ENCODE data around the gene TMEM52. TPM values are rescaled to one million over a fixed set of nuclear protein-coding genes. Genes with fewer than 3 reads are reported as not detected.
"Not testable (repeated sequence)": the region's sequence is repeated elsewhere in the genome, so short reads cannot be mapped to it uniquely, and the experiment has no call there.

Gene TMEM52
- total RNA-seq, 1 donor from 2014 or later: 1.5 TPM

DNA sequence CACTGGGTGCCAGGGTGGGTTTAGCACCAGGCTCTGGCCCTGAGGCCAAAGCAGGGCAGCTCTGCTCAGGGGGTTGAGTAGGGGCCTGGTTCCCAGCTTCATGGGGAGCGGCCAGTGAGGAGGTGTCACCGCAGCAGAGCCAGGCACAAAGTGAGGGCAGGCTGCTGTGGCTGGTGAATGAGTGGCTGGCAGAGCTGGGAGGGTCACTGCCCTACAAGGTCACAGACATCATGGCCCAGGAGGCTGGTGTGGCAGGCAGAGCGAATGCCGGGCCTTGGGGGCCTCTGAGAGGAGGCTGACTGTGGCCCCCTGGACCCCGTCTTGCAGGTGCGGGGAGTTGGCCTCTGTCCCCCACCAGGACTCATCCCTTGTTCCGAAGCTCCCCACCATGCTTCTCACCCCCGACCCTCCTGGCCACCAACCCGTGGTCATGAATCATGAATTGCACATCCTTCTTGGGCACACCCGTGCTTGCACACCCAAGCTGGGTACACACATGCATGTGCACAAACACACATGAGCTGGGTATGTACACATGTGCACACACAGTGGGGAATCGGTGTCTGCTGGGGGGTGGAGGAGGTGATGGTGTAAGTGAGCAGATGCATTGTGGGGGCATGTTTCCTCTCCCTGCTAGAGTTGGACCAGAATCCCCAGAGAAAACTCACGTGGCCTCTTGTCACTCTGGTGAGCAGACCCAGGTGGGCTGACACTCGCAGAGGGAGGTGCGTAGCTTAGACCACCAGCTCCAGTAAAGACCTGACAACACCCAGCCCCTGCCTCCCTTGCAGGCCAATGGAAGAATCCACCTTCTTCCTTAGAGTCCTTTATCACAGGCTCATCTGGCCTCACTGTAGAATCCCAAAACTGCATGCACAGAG is 23.4 kb downstream of the TMEM52 start:
- DNase-seq (ENCODE audit: low spot score): no peak

DNA sequence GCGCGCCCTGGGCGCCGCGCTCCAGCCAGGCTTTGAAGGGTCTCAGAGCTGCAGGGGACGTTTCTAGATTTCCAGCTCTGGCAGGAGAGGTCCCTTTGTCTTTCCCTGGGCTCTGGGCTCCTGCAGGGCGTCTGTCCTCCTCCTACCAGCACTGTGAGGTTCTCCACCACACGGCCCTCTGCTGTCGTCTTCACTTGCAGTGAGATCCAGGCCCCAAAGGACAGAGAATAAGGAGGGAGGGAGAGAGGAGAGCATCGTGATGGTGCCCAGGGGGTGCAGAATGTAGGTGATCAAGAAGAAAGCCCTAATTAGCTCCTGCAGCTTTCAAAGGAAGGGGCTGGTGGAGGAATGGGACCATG is 24.0 kb downstream of the TMEM52 start:
- DNase-seq (ENCODE audit: low spot score): no peak

DNA sequence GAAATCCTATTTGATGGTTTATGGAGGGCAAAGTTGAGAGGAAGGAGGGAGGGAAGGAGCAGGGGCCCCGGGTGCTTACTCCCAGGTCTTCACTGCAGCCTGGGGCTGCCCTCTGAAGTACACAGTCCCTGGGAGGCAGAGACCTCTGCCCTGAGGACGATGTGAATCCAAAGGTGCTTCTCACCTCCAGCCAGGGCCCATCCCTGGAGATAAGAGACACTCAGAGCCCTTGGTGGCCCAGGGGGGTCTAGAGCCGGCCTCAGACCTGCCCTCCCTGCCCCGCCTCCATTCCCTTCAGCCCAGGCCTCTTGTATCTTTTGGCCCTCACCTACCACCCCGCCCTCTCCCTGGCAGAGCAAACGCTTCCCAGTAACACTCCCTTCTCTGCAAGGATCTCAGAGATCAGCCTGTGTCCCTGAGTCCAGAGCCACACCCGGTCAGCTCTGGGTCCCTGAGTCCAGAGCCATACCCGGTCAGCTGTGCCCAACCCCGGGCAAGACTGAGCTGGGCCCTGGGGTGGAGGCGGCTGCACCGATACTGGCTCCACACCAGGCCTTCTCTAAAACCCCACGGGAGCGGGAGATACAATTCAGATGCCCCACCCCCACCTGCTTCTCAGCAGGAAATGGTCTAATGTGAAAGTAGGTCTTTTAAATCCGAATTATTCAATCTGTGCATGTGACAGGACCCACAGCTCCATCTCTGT is 24.6 kb downstream of the TMEM52 start:
- no peak for DNase-seq (ENCODE audit: low spot score)

DNA sequence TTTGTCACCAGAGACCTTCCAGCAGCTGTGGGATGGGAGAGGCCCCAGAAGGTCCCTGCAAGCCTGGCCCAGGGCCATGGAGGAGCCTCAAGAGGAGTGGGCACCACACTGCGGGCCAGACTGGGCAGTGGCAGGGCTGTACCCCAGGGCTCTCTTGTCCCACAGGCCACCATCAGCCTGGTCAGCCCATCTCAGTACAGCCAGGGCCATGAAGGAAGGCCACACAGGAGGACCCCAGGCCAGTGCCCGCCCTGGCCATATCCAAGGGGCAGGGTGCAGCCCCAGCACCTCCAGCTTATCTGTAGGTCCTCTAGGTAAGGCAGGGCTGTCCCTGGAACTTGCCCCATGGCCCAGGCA is 25.1 kb downstream of the TMEM52 start:
- DNase-seq (ENCODE audit: low spot score): no peak

DNA sequence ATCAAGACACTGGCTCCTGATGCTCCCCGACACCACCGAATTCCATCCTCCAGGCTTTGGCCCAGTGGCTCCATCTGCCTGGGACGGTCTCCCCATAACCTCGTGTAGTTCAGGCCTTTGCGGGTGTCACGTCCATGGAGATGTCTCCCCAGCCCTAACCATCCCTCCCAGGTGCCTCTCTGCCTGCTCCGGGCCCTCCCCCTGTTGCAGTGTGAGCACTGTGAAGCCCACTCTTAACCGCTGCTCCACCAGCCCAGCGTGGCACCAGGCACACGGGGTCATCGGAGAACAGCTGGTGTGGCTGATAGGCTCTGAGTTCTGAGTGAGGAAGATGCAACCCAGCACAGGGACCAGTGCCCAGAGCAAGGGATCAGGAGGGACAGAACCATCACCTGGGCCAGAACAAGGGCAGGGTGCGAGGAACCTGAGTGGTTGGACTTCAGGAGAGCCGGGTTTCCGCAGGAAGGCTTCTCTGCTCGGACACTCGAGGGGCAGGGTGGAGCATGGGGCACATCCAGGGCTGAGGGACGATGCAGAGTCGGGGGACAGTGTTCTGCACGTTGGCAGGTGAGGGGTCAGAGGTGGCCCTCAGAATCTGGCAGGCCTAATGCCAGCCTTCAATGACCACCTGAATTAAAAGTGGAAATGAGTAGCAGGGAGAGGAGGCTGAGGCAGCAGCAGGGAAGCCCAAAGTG is 25.6 kb downstream of the TMEM52 start:
- DNase-seq (ENCODE audit: low spot score): no peak

DNA sequence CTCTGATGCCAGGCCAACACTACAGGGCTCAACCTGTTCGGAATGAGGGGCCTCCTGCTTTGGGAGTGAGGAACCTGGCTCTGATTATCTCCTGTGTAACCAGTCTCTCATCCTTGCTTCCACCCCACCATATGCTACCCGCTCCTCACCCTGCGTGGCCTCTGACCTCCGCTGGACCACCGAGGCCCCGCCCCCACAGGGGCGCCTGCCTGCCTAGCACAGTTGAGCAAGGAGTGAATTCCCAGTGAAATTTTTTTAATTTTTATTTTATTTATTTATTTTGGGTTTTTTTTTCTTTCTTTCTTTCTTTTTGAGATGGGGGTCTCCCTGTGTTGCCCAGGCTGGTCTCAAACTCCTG is 26.3 kb downstream of the TMEM52 start:
- no peak for DNase-seq (ENCODE audit: low spot score)

DNA sequence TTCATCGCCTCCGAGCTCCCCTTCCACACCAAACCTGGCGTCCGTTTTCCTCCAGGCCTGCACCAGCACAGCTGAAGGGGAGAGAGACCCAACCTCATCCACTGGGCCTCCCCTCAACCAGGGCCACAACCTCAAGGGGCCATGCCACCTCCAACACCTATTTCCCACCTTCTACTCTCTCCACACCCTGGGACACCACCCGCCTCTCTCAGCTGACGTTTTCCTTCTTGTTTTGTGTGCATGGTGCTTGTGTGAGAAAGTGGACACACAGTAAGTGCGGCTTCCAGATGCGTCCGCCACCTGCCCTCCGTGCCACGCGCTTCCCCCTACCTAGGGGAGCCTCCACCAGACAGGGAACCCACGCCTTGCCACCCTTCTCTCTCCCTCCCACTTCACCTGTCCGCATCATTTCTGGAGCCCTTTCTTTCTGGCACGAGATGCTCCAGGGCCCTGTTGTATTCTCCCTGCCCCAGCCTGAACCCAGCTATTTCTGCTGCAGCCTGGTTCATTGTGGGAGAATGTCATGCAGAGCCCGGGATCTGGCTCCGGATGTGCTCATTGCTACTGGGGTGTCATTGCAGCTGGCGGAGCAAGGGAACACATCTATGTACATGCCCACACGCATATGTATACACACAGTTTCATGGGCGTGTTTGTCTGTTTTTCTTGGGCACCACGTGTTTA is 26.9 kb downstream of the TMEM52 start:
- DNase-seq (ENCODE audit: low spot score): no peak

DNA sequence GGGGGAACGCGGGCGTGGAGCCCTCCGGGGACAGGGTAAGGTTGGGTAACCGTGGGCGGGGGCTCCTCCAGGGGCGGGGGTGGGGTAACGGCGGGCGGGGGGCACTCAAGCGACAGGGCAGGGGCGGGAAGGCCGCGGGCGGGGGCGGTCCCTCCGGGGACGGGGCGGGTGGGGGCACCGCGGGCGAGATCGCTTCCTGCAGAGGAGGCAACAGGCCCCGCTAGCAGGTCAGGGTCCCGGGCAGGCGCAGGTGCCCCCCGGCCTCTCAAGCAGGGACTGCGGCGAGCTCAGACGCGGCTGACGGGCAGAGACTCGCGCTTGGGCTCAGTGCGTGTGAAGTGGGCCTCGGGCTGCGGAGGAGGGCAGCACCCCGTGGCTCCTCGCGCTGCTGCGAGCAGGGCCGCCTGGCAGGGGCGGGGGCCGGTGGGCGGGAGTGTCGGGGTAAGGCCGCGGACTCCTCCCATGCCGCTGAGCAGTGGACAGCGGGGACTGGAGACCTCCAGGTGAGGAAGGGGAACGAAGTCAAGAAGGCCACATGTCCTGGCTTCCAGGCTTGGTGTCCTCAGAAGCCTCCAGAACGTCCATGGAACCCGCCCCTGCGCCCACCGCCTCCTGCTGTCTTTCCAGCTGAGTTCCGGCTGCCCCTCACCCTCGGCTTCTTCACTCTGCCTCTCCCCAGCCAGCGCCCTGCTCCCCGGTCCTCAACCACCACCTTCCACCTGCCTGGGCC is 27.6 kb downstream of the TMEM52 start:
- peak; percentile 94 for DNase-seq (ENCODE audit: low spot score)

DNA sequence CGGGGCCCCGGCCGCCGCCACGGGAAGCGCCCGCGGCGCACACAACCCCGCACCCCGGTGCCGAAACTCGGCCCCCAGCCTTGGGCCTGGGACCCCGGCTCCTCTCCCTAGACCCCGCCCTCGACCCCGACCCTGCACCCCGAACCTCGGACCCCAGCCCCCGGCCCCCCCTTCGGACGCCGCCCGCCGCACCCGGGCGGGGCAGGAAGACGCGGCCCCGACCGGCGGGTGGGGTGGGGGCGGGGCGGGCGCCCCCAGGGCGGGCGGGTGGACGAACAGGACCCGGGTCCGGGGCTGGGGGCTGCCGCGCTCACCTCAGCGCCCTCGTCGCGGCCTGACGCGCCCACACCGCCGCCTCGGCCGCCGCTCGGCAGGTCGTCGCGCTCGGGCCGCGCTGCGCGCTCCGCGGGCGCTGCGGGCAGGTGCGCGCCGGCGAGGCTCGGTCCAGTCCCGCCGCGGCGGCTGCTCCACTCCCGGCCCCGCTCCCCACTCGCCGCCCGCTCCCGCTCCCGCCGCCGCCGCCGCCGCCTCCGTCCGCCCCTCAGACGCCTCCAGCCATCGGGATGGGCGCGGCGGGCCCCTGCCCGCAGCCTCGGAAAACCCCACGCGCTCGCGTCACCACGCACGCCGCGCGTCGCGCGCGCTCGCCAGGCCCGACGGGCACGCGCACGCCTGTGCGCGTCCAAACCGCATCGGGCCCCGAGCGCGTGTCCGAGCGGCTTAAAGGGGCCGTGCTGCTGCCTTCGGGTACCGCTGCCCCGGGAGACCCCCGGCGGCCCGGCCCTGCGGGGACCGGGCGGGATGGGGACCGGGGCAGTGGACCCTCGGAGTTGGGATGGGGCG is 28.4 kb downstream of the TMEM52 start, which contains the start of gene GNB1:
GNB1 (minus strand) TSS at position 582 of the 843 bp plus-strand sequence. CDS start 65,634 bp downstream, outside the sequence.
- DNase-seq (ENCODE audit: low spot score): peak; percentile 96

DNA sequence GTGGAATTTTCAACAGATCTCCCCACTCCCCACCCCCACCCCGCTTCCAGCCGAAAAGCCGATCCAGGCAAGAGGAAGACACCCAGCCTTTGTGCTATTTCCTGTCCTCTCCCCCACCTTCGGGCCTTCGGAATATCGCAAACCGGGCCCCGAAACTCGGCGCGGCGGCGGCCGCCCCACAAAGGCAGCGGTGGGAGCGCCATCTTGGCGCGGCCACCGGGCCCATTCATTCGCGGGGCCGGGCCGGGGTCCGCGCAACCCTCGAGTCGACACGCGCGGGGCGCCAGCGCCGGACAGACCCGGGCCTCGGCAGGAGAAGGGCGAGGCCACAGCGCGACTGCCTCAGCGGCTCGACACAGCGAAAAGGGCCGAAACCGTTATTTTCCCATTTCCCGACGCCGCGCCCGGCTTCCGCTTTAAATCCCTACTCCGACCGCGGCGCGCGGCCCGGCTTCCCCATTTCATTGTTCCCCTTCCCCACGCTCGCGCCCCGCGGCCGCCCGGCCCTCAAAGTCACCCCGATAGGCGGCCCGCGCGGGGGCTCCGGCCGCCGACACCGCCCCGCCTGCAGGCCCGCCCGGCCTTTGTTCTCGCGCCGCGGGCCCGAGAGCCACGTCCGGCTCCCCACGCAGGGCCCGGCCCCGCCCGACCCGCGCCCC is 29.1 kb downstream of the TMEM52 start:
- DNase-seq (ENCODE audit: low spot score): peak; percentile 93

DNA sequence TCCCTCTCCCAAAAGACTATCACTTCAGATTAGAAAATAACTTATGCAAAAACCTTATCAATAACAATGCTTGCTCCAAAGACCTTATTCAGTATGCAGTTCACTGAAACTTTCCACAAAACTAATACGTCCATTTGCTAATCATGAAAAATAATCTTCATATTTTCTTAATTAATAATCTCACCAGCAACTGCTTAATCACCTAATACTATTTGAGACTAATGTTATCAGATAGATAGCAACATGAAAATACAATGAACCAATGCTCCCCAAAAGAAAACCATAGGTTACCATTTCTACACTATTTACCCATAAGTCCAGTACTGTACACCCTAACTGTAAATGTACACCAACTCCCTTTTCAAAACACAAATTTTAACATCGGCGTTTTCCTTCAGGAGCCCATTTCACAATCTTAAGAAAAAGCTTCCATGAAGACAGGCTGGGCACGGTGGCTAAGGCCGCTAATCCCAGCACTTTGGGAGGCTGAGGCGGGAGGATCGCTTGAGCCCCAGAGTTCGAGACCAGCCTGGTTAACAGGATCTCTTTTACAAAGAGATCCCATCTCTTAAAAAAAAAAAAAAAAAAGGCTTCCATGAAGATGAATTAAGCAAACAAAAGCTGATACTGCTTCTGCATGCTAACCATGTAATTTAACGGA is 29.9 kb downstream of the TMEM52 start:
- DNase-seq (ENCODE audit: low spot score): no peak

DNA sequence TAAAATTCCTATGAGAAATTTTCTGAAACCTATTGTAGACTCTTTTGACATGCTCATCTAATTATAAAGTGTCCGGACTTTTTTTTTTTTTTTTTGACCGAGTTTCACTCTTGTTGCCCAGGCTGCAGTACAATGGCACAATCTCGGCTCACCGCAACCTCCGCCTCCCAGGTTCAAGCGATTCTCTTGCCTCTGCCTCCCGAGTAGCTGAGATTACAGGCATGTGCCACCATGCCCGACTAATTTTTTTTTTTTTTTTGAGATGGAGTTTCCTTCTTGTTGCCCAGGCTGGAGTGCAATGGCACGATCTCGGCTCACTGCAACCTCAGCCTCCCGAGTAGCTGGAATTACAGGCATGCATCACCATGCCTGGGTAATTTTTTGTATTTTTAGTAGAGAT is 35.2 kb downstream of the TMEM52 start:
- DNase-seq (ENCODE audit: low spot score): not testable (repeated sequence)

DNA sequence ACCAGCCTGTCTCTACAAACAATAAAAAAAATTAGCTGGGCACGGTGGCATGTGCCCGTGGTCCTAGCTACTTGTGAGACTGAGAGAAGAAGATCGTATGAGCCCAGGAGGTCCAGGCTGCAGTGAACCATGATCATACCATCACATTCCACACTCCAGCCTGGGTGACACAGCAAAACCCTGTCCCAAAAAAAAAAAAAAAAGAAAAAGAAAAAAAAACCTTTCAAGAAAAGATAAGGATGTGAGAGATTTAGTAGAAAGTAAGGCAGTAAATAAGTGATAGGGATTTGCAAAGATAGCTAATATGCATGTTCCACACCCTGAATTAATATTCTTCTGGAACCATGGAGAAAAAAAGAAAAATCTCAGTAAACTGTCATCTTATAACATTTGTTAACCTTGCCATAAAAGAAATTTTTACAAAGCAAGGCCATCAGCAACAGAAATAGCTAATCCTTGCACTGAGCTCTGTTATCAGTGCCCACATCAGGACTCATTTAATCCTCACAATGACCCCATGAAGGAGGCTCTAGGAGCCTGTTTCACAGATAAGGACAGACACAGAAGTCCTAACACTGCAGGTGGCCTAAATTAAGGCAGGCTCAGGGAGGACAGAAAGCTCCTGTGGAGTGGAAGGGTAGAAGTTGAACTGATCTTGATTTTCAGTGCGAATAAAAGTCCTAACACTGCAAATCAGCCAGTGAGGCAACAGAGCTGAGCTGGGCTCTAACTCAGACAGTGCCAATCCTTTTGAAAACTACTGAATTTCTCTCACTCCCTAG is 35.8 kb downstream of the TMEM52 start:
- DNase-seq (ENCODE audit: low spot score): no peak

DNA sequence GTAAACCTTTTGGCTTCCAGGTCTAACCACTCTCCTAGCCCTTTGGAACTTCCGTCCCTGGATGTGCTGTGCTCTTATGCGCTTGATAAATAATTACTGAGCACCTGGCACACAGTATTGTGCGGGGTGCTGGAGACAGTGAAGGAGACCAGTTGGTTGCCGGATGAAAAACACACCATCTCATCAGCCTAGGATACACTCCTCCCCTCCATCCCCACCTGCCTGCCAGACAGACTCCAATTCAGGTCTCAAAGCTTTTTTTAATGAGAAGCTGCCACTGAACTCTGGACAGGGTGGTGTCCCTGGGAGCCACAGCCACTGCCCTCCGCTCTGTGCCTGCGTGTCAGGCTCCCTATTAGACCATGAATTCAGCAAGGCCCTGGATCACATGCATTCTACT is 37.4 kb downstream of the TMEM52 start:
- no peak for DNase-seq (ENCODE audit: low spot score)

DNA sequence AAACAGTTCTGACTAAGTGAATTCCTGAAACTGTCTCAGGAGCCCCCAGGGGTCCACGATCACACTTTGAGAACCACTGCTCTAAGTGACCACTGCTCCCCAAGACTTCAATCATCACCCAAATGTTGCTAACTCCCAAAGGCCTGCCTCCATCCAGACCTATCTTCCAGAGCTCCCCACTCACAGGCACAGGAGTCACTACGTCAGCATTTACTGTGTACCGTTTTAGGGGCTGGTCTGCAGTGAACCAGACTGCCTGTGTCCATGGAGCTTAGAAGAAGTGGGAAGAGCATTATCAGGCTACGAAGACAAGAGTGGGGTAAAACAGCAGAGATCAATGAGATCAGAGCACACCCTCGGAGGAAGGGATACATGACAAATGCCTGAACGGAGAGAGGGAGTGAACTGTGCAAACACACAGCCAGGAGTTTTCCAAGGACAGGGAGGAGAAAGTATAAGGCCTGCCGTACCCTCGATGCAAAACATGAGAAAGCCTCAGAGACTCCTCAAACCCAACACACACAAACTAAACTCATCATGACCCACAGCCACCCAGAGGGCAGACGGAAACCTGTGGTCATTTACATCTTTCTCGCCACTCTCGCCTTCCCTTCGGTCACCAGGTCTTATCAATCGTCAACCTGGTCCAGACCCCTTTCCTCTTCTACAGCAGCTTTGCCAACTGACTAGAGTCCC is 38.3 kb downstream of the TMEM52 start:
- no peak for DNase-seq (ENCODE audit: low spot score)

DNA sequence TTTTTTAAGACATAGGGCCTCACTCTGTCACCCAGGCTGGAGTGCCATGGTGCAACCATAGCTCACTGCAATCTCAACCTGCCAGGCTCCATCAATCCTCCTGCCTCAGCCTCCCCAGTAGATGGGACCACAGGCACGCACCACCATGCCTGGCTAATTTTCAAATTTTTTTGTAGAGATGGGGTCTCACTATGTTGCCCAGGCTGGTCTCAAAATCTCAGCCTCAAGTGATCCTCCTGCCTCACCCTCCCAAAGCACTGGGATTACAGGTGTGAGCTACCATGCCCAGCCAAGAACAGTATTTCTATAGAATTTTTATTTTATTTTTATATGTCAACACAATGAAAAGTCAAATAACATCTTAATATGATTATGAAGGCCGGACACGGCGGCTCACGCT is 39.1 kb downstream of the TMEM52 start:
- no peak for DNase-seq (ENCODE audit: low spot score)

DNA sequence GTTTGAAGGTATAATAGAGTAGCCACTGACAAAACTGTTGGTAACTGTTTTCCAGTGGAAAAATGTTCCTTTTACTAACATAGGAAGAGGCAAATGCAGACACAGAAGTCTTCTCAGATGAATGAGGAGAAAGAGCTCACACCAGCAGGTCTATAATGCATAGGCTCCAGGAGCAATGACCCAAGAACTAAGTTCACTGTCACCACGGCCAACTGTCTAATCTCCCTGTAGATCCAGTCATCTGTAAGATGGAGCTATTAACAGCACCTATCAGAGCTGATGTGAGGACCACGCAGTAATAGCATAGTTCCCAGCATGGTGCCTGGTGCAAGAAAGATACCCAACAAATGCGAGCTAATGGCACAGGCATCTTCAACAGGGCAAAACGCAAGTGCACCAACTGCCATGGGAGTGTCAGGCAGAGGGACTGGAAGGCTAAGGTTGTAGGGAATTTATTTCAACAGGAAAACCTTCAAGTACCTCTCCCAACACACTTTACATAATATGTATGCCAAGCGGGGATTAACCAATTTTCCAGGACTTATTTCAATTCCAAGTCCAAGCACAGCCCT is 41.1 kb downstream of the TMEM52 start:
- no peak for DNase-seq (ENCODE audit: low spot score)

Measured in mesenteric fat pad (tissue), 1 donor.